H9 (cell line): ENCODE results near the gene MTTP. TPM values are rescaled to one million over a fixed set of nuclear protein-coding genes. Genes with fewer than 3 reads are reported as not detected.

ENCODE experiments used
- DNase-seq: peaks from one replicate; pipeline ENCODE4 v3.0.0-alpha.2; 2017
- H2AFZ ChIP-seq: one replicate; pipeline ENCODE4 v1.6.1; 2013; ENCODE audit warnings: mild to moderate bottlenecking, low read length, control low read depth, moderate library complexity
- H2AK5ac ChIP-seq: 2 replicates; pipeline ENCODE4 v1.6.1; 2013; ENCODE audit warnings: low read length, control low read depth, mixed read lengths; ENCODE audit not compliant: insufficient read length
- H2BK120ac ChIP-seq: one replicate; pipeline ENCODE4 v1.6.1; 2013; ENCODE audit warnings: low read depth, mild to moderate bottlenecking, low read length, control low read depth, inconsistent platforms; ENCODE audit not compliant: poor library complexity, severe bottlenecking
- H2BK12ac ChIP-seq: 2 replicates; pipeline ENCODE4 v1.6.1; 2013; ENCODE audit warnings: low read length, control low read depth, mixed read lengths, low read depth; ENCODE audit not compliant: insufficient read length
- H2BK15ac ChIP-seq: 2 replicates; pipeline ENCODE4 v1.6.1; 2013; ENCODE audit warnings: low read depth, low read length, control low read depth
- H2BK20ac ChIP-seq: one replicate; pipeline ENCODE4 v1.6.1; 2013; ENCODE audit warnings: low read depth, mild to moderate bottlenecking, low read length, control low read depth, inconsistent platforms; ENCODE audit not compliant: poor library complexity, severe bottlenecking
- H2BK5ac ChIP-seq: 2 replicates; pipeline ENCODE4 v1.6.1; 2013; ENCODE audit warnings: low read length, control low read depth, mixed read lengths; ENCODE audit not compliant: insufficient read length
- H3K14ac ChIP-seq: 2 replicates; pipeline ENCODE4 v1.6.1; 2013; ENCODE audit warnings: low read length, control low read depth; ENCODE audit not compliant: insufficient read depth
- H3K18ac ChIP-seq: 2 replicates; pipeline ENCODE4 v1.6.1; 2013; ENCODE audit warnings: low read depth, mild to moderate bottlenecking, mixed read lengths, low read length, control low read depth; ENCODE audit not compliant: insufficient read length
- H3K23ac ChIP-seq: 2 replicates; pipeline ENCODE4 v1.6.1; 2013; ENCODE audit warnings: low read length, control low read depth, mixed read lengths, low read depth; ENCODE audit not compliant: insufficient read length
- H3K23me2 ChIP-seq: 2 replicates; pipeline ENCODE4 v1.6.1; 2013; ENCODE audit warnings: low read depth, mild to moderate bottlenecking, mixed read lengths, low read length, control low read depth; ENCODE audit not compliant: insufficient read length, poor library complexity, severe bottlenecking
- H3K27ac ChIP-seq: 2 replicates; pipeline ENCODE4 v1.5.1; 2013; ENCODE audit warnings: low read length, control low read depth, mixed read lengths, low read depth; ENCODE audit not compliant: insufficient read length
- H3K27me3 ChIP-seq: 2 replicates; pipeline ENCODE4 v1.6.1; 2013; ENCODE audit warnings: low read length, control low read depth, inconsistent platforms; ENCODE audit not compliant: insufficient read depth
- H3K4ac ChIP-seq: 2 replicates; pipeline ENCODE4 v1.6.1; 2013; ENCODE audit warnings: low read depth, mild to moderate bottlenecking, control low read depth, inconsistent platforms, low read length, moderate library complexity
- H3K4me1 ChIP-seq: 2 replicates; pipeline ENCODE4 v1.6.1; 2013; ENCODE audit warnings: low read length, control low read depth, inconsistent platforms; ENCODE audit not compliant: insufficient read depth
- H3K4me2 ChIP-seq: 2 replicates; pipeline ENCODE4 v1.6.1; 2013; ENCODE audit warnings: low read length, control low read depth, mixed read lengths; ENCODE audit not compliant: insufficient read length, insufficient read depth
- H3K56ac ChIP-seq: 2 replicates; pipeline ENCODE4 v1.6.1; 2013; ENCODE audit warnings: low read depth, mild to moderate bottlenecking, mixed read lengths, low read length, control low read depth; ENCODE audit not compliant: insufficient read length
- H3K79me1 ChIP-seq: 2 replicates; pipeline ENCODE4 v1.6.1; 2013; ENCODE audit warnings: low read depth, mild to moderate bottlenecking, moderate library complexity, low read length, control low read depth, inconsistent platforms; ENCODE audit not compliant: insufficient read depth, poor library complexity, severe bottlenecking
- H3K79me2 ChIP-seq: 2 replicates; pipeline ENCODE4 v1.6.1; 2013; ENCODE audit warnings: low read length, control low read depth, inconsistent platforms; ENCODE audit not compliant: insufficient read depth
- H3K9ac ChIP-seq: 2 replicates; pipeline ENCODE4 v1.6.1; 2013; ENCODE audit warnings: low read length, control low read depth, mixed read lengths; ENCODE audit not compliant: insufficient read length; ENCODE audit errors: extremely low read depth
- H3K9me3 ChIP-seq: one replicate; pipeline ENCODE4 v1.6.1; 2013; ENCODE audit warnings: low read depth, low read length, inconsistent platforms; ENCODE audit not compliant: control insufficient read depth
- H3T11ph ChIP-seq: one replicate; pipeline ENCODE4 v1.6.1; 2013; ENCODE audit warnings: mild to moderate bottlenecking, low read length, control low read depth, inconsistent platforms
- H4K20me1 ChIP-seq: one replicate; pipeline ENCODE4 v1.6.1; 2013; ENCODE audit not compliant: control insufficient read depth, insufficient read length, insufficient read depth
- H4K5ac ChIP-seq: 2 replicates; pipeline ENCODE4 v1.6.1; 2013; ENCODE audit warnings: low read depth, mild to moderate bottlenecking, mixed read lengths, low read length, control low read depth; ENCODE audit not compliant: insufficient read length
- H4K8ac ChIP-seq: replicated peaks from 2 replicates; pipeline ENCODE4 v1.6.1; 2013; ENCODE audit warnings: low read length, control low read depth, mixed read lengths, low read depth; ENCODE audit not compliant: insufficient read length
- H4K91ac ChIP-seq: 2 replicates; pipeline ENCODE4 v1.6.1; 2013; ENCODE audit warnings: low read depth, mild to moderate bottlenecking, moderate library complexity, mixed read lengths, low read length, control low read depth; ENCODE audit not compliant: insufficient read length
- H3K27ac Mint-ChIP-seq, 3 experiments: 2 replicates in 2 of 3; 3 replicates in 1 of 3; pipeline ENCODE4 v1.8.0; 2020 to 2021; ENCODE audit warnings: mixed read lengths in 3 of 3, mild to moderate bottlenecking in 1 of 3, moderate library complexity in 1 of 3
- H3K27me3 Mint-ChIP-seq: 2 replicates; pipeline ENCODE4 v1.8.0; 2021; ENCODE audit warnings: low read depth, mild to moderate bottlenecking, moderate library complexity, mixed read lengths
- H3K36me3 Mint-ChIP-seq, 3 experiments: 2 replicates in 2 of 3; 3 replicates in 1 of 3; pipeline ENCODE4 v1.8.0; 2020 to 2021; ENCODE audit warnings: low read depth in 3 of 3, mixed read lengths in 3 of 3; ENCODE audit not compliant: insufficient read depth in 1 of 3
- H3K4me1 Mint-ChIP-seq, 2 experiments: 2 replicates each; pipeline ENCODE4 v1.8.0; 2020; ENCODE audit warnings: mixed read lengths in 2 of 2
- H3K4me3 Mint-ChIP-seq, 2 experiments: 2 replicates in 1 of 2; 3 replicates in 1 of 2; pipeline ENCODE4 v1.8.0; 2020 to 2021; ENCODE audit warnings: mild to moderate bottlenecking in 2 of 2, mixed read lengths in 2 of 2, moderate library complexity in 1 of 2
- H3K9me3 Mint-ChIP-seq, 2 experiments: 2 replicates in 1 of 2; 3 replicates in 1 of 2; pipeline ENCODE4 v1.8.0; 2020; ENCODE audit warnings: mild to moderate bottlenecking in 2 of 2, mixed read lengths in 2 of 2, moderate library complexity in 1 of 2
- WGBS: extraction: QIAGEN DNeasy Blood & Tissue Kit; methylation state at CpG from one replicate; pipeline ENCODE4 v1.1.7; 2013; ENCODE audit warnings: missing lambda C conversion rate, low lambda C conversion rate, mixed read lengths; ENCODE audit not compliant: insufficient read length; ENCODE audit errors: extremely low coverage; 5-methylcytosine and 5-hydroxymethylcytosine counted together
- total RNA-seq: library from RNA; stranded (reverse); gene quantifications from 2 replicates; pipeline ENCODE4 v1.2.1, GENCODE V29; 2021
- TF ChIP-seq, protein P1 (sequence below): fragments of 200-600 bp; sonication (generic); conservative IDR thresholded peaks from 3 replicates; pipeline ENCODE4 v1.8.0; 2021; ENCODE audit warnings: antibody characterized with exemption, mild to moderate bottlenecking

Gene MTTP
- total RNA-seq, 1 experiment from 2014 or later, result 0.46 TPM

DNA sequence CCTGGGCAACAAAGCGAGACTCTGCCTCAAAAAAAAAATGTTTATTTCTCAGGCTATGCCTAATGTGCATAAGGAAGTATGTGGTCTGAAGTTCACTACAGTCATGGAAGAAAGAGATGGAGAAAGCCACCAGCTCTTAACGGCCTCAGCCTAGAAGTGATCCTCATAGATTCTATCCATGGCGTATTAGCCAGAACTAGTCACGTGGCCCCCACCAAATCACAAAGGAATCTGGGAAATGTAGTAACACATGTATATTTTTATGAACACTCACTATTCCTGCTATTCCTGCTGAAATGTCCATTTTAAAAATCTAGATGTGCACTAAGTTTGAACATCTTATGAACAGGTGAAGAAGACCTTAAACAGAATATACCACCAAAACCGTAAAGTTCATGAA lies 33.8 kb downstream of the MTTP start:
- TF ChIP-seq, protein P1, sequence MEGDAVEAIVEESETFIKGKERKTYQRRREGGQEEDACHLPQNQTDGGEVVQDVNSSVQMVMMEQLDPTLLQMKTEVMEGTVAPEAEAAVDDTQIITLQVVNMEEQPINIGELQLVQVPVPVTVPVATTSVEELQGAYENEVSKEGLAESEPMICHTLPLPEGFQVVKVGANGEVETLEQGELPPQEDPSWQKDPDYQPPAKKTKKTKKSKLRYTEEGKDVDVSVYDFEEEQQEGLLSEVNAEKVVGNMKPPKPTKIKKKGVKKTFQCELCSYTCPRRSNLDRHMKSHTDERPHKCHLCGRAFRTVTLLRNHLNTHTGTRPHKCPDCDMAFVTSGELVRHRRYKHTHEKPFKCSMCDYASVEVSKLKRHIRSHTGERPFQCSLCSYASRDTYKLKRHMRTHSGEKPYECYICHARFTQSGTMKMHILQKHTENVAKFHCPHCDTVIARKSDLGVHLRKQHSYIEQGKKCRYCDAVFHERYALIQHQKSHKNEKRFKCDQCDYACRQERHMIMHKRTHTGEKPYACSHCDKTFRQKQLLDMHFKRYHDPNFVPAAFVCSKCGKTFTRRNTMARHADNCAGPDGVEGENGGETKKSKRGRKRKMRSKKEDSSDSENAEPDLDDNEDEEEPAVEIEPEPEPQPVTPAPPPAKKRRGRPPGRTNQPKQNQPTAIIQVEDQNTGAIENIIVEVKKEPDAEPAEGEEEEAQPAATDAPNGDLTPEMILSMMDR, result no peak
- no peak overlapping the region for H3K56ac ChIP-seq
- Mint-ChIP-seq H3K27ac (no peak overlapping the region), H3K4me3 (no peak overlapping the region), H3K27me3 (no peaks in the 10 kb centered on the region), H3K36me3 (no peaks in the 10 kb centered on the region), H3K9me3 (no peaks in the 10 kb centered on the region), H3K4me1 (peaks cover 0 to 2% of the 10 kb centered on the region in 2 experiments; a peak in 1 of 4 replicates)
- H3T11ph ChIP-seq, result no peak overlapping the region
- no peak overlapping the region for H3K4ac ChIP-seq
- H3K27ac ChIP-seq, result no peak overlapping the region
- no peak overlapping the region for H3K18ac ChIP-seq
- no peak overlapping the region for H4K8ac ChIP-seq
- no peak overlapping the region for H2BK120ac ChIP-seq
- H3K9me3 ChIP-seq, result no peaks in the 10 kb centered on the region
- no peaks in the 10 kb centered on the region for H3K79me1 ChIP-seq
- no peak overlapping the region for H2BK12ac ChIP-seq
- no peaks in the 10 kb centered on the region for H3K4me1 ChIP-seq
- no peak overlapping the region for H2AFZ ChIP-seq
- H2BK5ac ChIP-seq, result no peak overlapping the region
- H4K91ac ChIP-seq, result no peak overlapping the region
- no peak overlapping the region for H3K9ac ChIP-seq
- no peak overlapping the region for H2BK20ac ChIP-seq
- H3K23me2 ChIP-seq, result no peaks in the 10 kb centered on the region
- no peak overlapping the region for H3K4me2 ChIP-seq
- no CpG with 5 or more reads among the region's 5 CpGs for WGBS
- no peak overlapping the region for H3K14ac ChIP-seq
- no peak overlapping the region for H4K5ac ChIP-seq
- no peak for DNase-seq
- no peaks in the 10 kb centered on the region for H3K79me2 ChIP-seq
- no peak overlapping the region for H3K23ac ChIP-seq
- no peaks in the 10 kb centered on the region for H4K20me1 ChIP-seq
- H2BK15ac ChIP-seq, result no peak overlapping the region
- no peaks in the 10 kb centered on the region for H3K27me3 ChIP-seq
- no peak overlapping the region for H2AK5ac ChIP-seq
